ENCODE results near the gene VPS37B.
A peak's percentile ranks its signal among the peaks of the same experiment; 100 is the strongest.

Gene VPS37B

DNA sequence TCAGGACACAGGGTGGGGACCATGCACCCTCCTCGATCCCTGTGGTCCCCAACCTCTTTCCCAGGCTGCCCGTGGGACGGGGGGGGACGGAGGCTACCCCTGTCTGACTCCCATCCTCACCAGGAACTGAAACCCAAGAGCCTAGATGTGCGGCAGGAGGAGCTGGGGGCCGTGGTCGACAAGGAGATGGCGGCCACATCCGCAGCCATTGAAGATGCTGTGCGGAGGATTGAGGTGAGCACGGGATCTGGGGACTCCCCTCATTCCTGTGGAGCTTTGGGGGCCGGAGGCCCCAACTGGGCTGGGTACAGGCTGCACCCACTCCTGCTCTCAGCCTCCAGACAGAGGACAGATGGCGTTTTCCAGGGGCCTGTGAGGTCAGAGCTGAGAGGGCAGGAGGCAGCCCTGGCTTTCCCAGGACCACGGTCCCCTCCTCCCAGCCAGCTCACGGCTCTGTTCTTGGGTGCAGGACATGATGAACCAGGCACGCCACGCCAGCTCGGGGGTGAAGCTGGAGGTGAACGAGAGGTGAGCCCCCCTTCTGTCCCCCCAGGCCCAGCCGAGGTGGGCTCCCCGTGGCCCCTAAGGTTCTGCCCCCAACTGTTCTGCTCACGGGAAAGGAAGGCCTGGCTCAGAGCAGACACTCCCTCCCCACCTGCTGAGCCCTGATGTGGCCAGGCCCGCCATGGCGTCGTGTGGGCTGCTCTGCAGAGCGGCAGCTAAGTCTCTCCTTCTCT, 36.5 kb downstream of the VPS37B start:
- POLR2A ChIA-PET = interaction anchor here (0.6 kb wide), 2 partner anchors 115 to 517 kb away, joined by 3 read pairs; no protein-coding TSS in a partner anchor
- no peaks in the 10 kb centered on the region for H3K4me1 ChIP-seq (ENCODE audit: control insufficient read depth, insufficient read depth, low read length)
- no peaks in the 10 kb centered on the region for H3K9me3 ChIP-seq (ENCODE audit: control insufficient read depth, insufficient read depth, low read depth, low read length)
- peaks cover 0 to 49% of the 10 kb centered on the region in 2 experiments; a peak in 1 of 3 replicates for H3K36me3 ChIP-seq (ENCODE audit: control insufficient read depth in 2 of 2, insufficient read depth in 1 of 2, low read length in 2 of 2)
- H3K27ac ChIP-seq (ENCODE audit: extremely low read depth, low read depth, low read length) = no peak overlapping the region
- H3K4me3 ChIP-seq (ENCODE audit: low read depth, low read length) = no peak overlapping the region
- TF ChIP-seq ZNF600 (tag by site-specific recombination; IDR thresholded peaks at IDR 0.05) (peak; percentile 85), ZNF626 (tag by site-specific recombination; IDR thresholded peaks at IDR 0.05) (no peak), ZFP3 (tag by site-specific recombination; IDR thresholded peaks at IDR 0.05; ENCODE audit: low read depth) (no peak), ZIC2 (tag by site-specific recombination; IDR thresholded peaks at IDR 0.05) (peak; percentile 14; the same call in 1 of the 2 replicates), ZNF10 (tag by site-specific recombination; IDR thresholded peaks at IDR 0.05) (peak; percentile 98), ZNF560 (tag by site-specific recombination; IDR thresholded peaks at IDR 0.05; ENCODE audit: borderline replicate concordance) (no peak), BCL6B (tag by site-specific recombination; IDR thresholded peaks at IDR 0.05) (no peak)
- TF ChIP-seq, protein P1, sequence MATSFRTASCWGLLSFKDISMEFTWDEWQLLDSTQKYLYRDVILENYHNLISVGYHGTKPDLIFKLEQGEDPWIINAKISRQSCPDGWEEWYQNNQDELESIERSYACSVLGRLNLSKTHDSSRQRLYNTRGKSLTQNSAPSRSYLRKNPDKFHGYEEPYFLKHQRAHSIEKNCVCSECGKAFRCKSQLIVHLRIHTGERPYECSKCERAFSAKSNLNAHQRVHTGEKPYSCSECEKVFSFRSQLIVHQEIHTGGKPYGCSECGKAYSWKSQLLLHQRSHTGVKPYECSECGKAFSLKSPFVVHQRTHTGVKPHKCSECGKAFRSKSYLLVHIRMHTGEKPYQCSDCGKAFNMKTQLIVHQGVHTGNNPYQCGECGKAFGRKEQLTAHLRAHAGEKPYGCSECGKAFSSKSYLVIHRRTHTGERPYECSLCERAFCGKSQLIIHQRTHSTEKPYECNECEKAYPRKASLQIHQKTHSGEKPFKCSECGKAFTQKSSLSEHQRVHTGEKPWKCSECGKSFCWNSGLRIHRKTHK (tag by site-specific recombination; IDR thresholded peaks at IDR 0.05) = no peak
- TF ChIP-seq, protein P2, sequence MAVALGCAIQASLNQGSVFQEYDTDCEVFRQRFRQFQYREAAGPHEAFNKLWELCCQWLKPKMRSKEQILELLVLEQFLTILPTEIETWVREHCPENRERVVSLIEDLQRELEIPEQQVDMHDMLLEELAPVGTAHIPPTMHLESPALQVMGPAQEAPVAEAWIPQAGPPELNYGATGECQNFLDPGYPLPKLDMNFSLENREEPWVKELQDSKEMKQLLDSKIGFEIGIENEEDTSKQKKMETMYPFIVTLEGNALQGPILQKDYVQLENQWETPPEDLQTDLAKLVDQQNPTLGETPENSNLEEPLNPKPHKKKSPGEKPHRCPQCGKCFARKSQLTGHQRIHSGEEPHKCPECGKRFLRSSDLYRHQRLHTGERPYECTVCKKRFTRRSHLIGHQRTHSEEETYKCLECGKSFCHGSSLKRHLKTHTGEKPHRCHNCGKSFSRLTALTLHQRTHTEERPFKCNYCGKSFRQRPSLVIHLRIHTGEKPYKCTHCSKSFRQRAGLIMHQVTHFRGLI (tag by site-specific recombination; IDR thresholded peaks at IDR 0.05) = 0 out of 2 replicates have a peak, but pooled peaks have one; percentile 19
- CTCF ChIA-PET = interaction anchor here (0.5 to 7.5 kb wide), 16 partner anchors 10 to 720 kb away, joined by 3 to 105 read pairs (median 4); no protein-coding TSS in a partner anchor

GRCh38 chr12:122858591-122859302, 37.2 kb downstream of the VPS37B start:
- POLR2A ChIA-PET = no interaction called here
- TF ChIP-seq ZNF174 (tag by site-specific recombination; IDR thresholded peaks at IDR 0.05) (no peak), ZNF404 (tag by site-specific recombination; IDR thresholded peaks at IDR 0.05) (no peak), ZNF37A (tag by site-specific recombination; IDR thresholded peaks at IDR 0.05) (no peak), ATF2 (tag by site-specific recombination; IDR thresholded peaks at IDR 0.05; ENCODE audit: low read depth) (no peak), ZNF610 (tag by site-specific recombination; IDR thresholded peaks at IDR 0.05; ENCODE audit: borderline replicate concordance) (no peak), BCL6B (tag by site-specific recombination; IDR thresholded peaks at IDR 0.05) (no peak), GLI4 (tag by site-specific recombination; IDR thresholded peaks at IDR 0.05) (no peak), PBX3 (CRISPR knock-in tag; IDR thresholded peaks at IDR 0.05) (no peak), SALL2 (tag by site-specific recombination; IDR thresholded peaks at IDR 0.05; ENCODE audit: borderline replicate concordance) (no peak), ZNF777 (tag by site-specific recombination; IDR thresholded peaks at IDR 0.05; ENCODE audit: borderline replicate concordance) (no peak), ZNF335 (tag by site-specific recombination; conservative IDR thresholded peaks at IDR 0.05) (no peak)
- TF ChIP-seq, protein P2 (tag by site-specific recombination; IDR thresholded peaks at IDR 0.05) = no peak
- TF ChIP-seq, protein P3, sequence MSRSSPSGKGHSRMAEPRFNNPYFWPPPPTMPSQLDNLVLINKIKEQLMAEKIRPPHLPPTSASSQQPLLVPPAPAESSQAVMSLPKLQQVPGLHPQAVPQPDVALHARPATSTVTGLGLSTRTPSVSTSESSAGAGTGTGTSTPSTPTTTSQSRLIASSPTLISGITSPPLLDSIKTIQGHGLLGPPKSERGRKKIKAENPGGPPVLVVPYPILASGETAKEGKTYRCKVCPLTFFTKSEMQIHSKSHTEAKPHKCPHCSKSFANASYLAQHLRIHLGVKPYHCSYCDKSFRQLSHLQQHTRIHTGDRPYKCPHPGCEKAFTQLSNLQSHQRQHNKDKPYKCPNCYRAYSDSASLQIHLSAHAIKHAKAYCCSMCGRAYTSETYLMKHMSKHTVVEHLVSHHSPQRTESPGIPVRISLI (tag by site-specific recombination; IDR thresholded peaks at IDR 0.05) = no peak

More at GRCh38 chr12:122858591-122859302, 37.2 kb downstream of the VPS37B start:
- Histone ChIP-seq H3K9me3 (ENCODE audit: control insufficient read depth, insufficient read depth, low read depth, low read length) (no peaks in the 10 kb centered on the region), H3K4me3 (ENCODE audit: low read depth, low read length) (no peak overlapping the region), H3K4me1 (ENCODE audit: control insufficient read depth, insufficient read depth, low read length) (no peaks in the 10 kb centered on the region), H3K36me3 (ENCODE audit: control insufficient read depth in 2 of 2, insufficient read depth in 1 of 2, low read length in 2 of 2) (peaks cover 0 to 47% of the 10 kb centered on the region in 2 experiments; a peak in 1 of 3 replicates), H3K27ac (ENCODE audit: extremely low read depth, low read depth, low read length) (no peak overlapping the region)
- CTCF ChIA-PET = interaction anchor here (0.7 to 7.5 kb wide), 8 partner anchors 9 to 379 kb away, joined by 3 to 105 read pairs (median 8); no protein-coding TSS in a partner anchor

Data from HEK293 (cell line).